Nephron progenitor cell (in vitro differentiated cells): Measurements from ENCODE around the gene UBE2D2.
"Not testable (repeated sequence)": the region's sequence is repeated elsewhere in the genome, so short reads cannot be mapped to it uniquely, and the experiment has no call there.

Source experiments
- DNase-seq: peaks from one replicate; pipeline ENCODE4 v3.0.0; 2021
- H3K27ac Mint-ChIP-seq: 2 replicates; pipeline ENCODE4 v1.8.0; 2021; ENCODE audit warnings: mild to moderate bottlenecking, moderate library complexity, mixed read lengths
- H3K27me3 Mint-ChIP-seq: 2 replicates; pipeline ENCODE4 v1.8.0; 2021; ENCODE audit warnings: mild to moderate bottlenecking, low read depth, mixed read lengths; ENCODE audit not compliant: poor library complexity
- H3K36me3 Mint-ChIP-seq: 2 replicates; pipeline ENCODE4 v1.8.0; 2021; ENCODE audit warnings: low read depth, mixed read lengths
- H3K4me1 Mint-ChIP-seq: 2 replicates; pipeline ENCODE4 v1.8.0; 2021; ENCODE audit warnings: mixed read lengths
- H3K4me3 Mint-ChIP-seq: 2 replicates; pipeline ENCODE4 v1.8.0; 2021; ENCODE audit warnings: mild to moderate bottlenecking, moderate library complexity, mixed read lengths
- H3K9me3 Mint-ChIP-seq: 2 replicates; pipeline ENCODE4 v1.8.0; 2021; ENCODE audit warnings: mild to moderate bottlenecking, moderate library complexity, mixed read lengths
- TF ChIP-seq, protein P1 (sequence below): fragments of 200-600 bp; sonication (generic); IDR thresholded peaks from 2 replicates; pipeline ENCODE4 v1.5.0; 2021; ENCODE audit warnings: antibody characterized with exemption

UBE2D2 gene

DNA sequence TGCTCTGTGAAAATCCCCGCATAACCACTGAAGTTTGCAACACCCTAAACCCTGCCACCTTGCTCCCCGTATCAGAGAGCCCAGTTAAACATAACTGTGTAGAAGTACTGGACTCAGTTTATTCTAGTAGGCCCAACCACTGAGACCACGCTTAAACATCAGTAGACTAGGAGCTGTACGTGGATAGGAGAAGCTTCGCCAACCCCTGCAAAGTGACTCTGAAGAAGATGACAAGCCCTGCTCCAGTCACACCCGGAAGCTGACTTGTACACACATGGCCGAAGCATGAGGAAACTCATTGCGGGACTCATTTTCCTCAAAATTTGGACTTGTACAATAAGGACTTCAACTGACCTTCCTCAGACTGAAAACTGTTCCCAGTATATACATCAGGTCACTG is 32.4 kb upstream of the UBE2D2 start:
- not testable (repeated sequence) for DNase-seq, H3K27me3 Mint-ChIP-seq, H3K27ac Mint-ChIP-seq, H3K4me3 Mint-ChIP-seq, H3K36me3 Mint-ChIP-seq
- peaks cover 64% of the 10 kb centered on the region for H3K4me1 Mint-ChIP-seq
- peaks cover 12% of the 10 kb centered on the region for H3K9me3 Mint-ChIP-seq

DNA sequence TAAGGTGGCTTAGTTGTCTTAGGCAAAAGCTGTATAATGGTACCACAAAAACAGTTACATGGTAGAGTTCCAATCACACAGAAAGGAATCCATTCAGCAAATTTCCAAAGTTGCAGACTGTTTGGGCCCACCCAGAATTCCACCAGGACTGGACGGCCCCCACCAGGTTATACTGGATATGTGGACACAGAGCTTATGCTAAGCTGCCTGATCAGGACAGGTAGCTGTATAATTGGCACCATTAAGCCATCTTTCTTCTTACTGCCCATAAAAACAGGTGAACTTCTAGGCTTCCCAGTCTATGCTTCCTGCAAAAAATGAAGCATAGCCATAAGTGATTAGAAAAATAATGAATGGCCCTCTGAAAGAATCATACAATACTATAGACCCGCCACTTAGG is 31.1 kb upstream of the UBE2D2 start:
- not testable (repeated sequence) for H3K27me3 Mint-ChIP-seq, H3K4me3 Mint-ChIP-seq, H3K27ac Mint-ChIP-seq, DNase-seq, H3K36me3 Mint-ChIP-seq
- peaks cover 52% of the 10 kb centered on the region for H3K4me1 Mint-ChIP-seq
- peaks cover 12% of the 10 kb centered on the region for H3K9me3 Mint-ChIP-seq

DNA sequence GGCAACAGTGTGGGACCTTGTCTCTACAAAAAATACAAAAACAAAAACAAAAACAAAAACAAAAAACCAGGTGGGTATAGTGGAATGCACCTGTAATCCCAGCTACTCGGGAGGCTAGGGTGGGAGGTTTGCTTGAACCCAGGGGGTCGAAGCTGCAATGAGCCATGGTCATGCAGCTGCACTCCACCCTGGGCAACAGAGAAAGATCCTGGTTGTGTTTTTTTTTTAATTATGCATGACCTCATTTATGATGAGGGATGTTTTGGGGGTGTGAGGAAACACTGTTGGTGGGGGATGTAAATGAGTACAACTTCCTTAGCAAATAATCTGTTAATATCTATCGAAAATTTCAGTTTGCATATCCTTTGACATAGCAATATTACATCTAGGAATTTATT is 29.4 kb upstream of the UBE2D2 start:
- no peak for DNase-seq
- H3K4me3 Mint-ChIP-seq: peak overlapping the region; percentile 68
- peaks cover 35% of the 10 kb centered on the region for H3K4me1 Mint-ChIP-seq
- peaks cover 12% of the 10 kb centered on the region for H3K9me3 Mint-ChIP-seq
- no peaks in the 10 kb centered on the region for H3K36me3 Mint-ChIP-seq
- TF ChIP-seq, protein P1, sequence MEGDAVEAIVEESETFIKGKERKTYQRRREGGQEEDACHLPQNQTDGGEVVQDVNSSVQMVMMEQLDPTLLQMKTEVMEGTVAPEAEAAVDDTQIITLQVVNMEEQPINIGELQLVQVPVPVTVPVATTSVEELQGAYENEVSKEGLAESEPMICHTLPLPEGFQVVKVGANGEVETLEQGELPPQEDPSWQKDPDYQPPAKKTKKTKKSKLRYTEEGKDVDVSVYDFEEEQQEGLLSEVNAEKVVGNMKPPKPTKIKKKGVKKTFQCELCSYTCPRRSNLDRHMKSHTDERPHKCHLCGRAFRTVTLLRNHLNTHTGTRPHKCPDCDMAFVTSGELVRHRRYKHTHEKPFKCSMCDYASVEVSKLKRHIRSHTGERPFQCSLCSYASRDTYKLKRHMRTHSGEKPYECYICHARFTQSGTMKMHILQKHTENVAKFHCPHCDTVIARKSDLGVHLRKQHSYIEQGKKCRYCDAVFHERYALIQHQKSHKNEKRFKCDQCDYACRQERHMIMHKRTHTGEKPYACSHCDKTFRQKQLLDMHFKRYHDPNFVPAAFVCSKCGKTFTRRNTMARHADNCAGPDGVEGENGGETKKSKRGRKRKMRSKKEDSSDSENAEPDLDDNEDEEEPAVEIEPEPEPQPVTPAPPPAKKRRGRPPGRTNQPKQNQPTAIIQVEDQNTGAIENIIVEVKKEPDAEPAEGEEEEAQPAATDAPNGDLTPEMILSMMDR: no peak
- H3K27me3 Mint-ChIP-seq: peaks cover 5% of the 10 kb centered on the region
- H3K27ac Mint-ChIP-seq: peak overlapping the region; percentile 94

DNA sequence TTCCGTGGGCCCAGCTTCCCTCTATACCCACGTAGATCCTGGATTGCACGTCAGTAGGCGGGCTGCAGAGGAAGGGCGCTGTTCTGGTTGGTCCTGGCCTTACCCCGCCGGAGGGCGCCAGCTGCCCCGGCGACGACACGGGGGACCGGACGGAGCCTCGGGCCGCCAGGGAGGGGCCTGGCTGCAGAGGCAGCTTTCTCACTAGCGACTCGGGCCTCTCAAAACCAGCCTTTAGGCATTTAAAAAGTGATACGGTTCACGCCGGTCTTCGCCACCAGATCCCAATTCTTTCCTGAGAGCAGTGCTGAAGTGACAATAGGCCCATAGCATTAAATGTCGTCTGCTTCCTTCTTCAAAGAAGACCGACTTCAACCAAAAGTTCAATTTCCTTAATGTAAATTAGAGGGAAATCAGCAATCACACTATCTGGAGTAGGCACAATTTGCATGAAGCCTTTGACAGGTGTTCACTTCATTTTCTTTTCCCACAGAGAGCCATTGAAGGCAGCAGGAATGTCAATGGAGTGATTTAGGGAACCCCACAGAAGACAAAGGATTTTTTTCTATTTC is 17.6 kb upstream of the UBE2D2 start:
- DNase-seq: peak; percentile 51

DNA sequence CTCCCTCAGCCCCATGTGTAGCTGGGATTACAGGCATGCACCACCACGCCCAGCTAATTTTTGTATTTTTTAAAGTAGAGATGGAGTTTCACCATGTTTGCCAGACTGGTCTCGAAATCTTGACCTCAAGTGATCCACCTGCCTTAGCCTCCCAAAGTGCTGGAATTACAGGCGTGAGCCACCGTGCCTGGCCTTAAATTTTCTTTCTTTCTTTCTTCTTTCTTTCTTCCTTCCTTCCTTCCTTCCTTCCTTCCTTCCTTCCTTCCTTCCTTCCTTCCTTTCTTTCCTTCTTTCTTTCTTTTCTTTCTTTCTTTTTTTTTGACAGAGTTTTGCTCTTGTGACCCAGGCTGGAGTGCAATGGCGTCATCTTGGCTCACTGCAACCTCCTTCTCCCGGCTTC is 14.5 kb upstream of the UBE2D2 start:
- not testable (repeated sequence) for H3K4me1 Mint-ChIP-seq, DNase-seq, H3K4me3 Mint-ChIP-seq, H3K36me3 Mint-ChIP-seq, H3K27me3 Mint-ChIP-seq
- Mint-ChIP-seq H3K27ac (peak overlapping the region; percentile 43), H3K9me3 (peaks cover 18% of the 10 kb centered on the region)

More for the DNA sequence above, 17.6 kb upstream of the UBE2D2 start:
- H3K4me1 Mint-ChIP-seq: peaks cover 5% of the 10 kb centered on the region
- peaks cover 5% of the 10 kb centered on the region for H3K9me3 Mint-ChIP-seq
- TF ChIP-seq, protein P1: no peak
- no peak overlapping the region for H3K27ac Mint-ChIP-seq
- no peak overlapping the region for H3K4me3 Mint-ChIP-seq
- peaks cover 6% of the 10 kb centered on the region for H3K27me3 Mint-ChIP-seq
- peaks cover 5% of the 10 kb centered on the region for H3K36me3 Mint-ChIP-seq

DNA sequence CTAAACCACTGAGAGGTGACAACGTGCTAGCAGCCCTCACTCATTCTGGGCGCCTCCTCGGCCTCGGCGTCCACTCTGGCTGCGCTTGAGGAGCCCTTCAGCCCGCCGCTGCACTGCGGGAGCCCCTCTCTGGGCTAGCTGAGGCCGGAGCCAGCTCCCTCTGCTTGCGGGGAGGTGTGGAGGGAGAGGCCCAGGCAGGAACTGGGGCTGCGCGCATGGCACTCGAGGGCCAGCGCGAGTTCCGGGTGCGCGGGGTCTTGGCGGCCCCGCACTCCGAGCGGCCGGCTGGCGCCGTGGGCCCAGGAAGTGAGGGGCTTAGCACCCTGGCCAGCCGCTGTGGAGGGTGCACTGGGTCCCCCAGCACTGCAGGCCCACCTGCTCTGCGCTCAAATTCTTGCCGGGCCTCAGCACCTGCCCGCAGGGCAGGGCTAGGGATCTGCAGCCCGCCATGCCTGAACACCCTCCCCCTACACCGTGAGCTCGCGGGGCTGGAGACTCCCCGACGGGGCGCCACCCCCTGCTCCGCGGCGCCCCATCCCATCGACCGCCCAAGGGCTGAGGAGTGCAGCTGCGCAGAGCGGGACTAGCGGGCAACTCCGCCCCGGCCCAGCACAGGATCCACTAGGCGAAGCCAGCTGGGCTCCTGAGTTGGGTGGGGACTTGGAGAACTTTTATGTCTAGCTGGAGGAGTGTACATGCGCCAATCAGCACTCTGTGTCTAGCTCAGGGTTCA is 11.8 kb upstream of the UBE2D2 start:
- peaks cover 7% of the 10 kb centered on the region for H3K36me3 Mint-ChIP-seq
- no peak overlapping the region for H3K27ac Mint-ChIP-seq
- H3K4me1 Mint-ChIP-seq: peaks cover 6% of the 10 kb centered on the region
- TF ChIP-seq, protein P1: no peak
- DNase-seq: no peak
- H3K9me3 Mint-ChIP-seq: peaks cover 18% of the 10 kb centered on the region
- H3K4me3 Mint-ChIP-seq: no peak overlapping the region
- H3K27me3 Mint-ChIP-seq: peaks cover 9% of the 10 kb centered on the region

DNA sequence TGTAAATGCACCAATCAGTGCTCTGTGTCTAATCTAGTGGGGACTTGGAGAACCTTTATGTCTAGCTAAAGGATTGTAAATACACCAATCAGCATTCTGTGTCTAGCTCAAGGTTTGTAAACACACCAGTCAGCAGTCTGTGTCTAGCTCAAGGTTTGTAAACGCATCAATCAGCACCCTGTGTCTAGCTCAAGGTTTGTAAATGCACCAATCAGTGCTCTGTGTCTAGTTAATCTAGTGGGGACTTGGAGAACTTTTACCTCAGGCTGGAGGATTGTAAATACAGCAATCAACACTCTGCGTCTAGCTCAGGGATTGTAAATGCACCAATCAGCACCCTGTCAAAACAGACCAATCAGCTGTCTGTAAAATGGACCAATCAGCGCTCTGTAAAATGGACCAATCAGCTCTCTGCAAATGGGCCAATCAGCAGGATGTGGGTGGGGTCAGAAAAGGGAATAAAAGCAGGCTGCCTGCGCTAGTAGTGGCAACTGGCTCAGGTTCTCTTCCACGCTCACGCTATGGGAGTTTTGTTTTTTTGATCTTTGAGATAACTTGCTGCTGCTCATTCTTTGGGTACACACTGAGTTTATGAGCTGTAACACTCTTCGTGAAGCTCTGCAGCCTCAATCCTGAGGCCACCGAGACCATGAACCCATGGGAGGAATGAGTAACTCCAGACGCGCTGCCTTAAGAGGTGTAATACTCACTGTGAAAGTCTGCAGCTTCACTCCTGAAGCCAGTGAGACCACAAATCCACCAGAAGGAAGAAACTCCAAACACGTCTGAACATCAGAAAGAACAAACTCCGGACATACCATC is 10.9 kb upstream of the UBE2D2 start:
- H3K4me3 Mint-ChIP-seq, H3K4me1 Mint-ChIP-seq, H3K27me3 Mint-ChIP-seq, DNase-seq, H3K27ac Mint-ChIP-seq, H3K36me3 Mint-ChIP-seq: not testable (repeated sequence)
- peaks cover 18% of the 10 kb centered on the region for H3K9me3 Mint-ChIP-seq
